ENCODE data around the gene USP16. TPM values are rescaled to one million over a fixed set of nuclear protein-coding genes. Genes with fewer than 3 reads are reported as not detected.
A peak's percentile ranks its signal among the peaks of the same experiment; 100 is the strongest.

The USP16 gene
- total and polyA plus RNA-seq, 2 of the 13 experiments (the other 11 are each of a cell fraction or from before 2014, with no cell fraction given), result 16.5 to 46.9 TPM

- TF ChIP-seq SIN3A (IDR thresholded peaks at IDR 0.05; ENCODE audit: borderline replicate concordance, low read depth, low read length), result peak; percentile 98
- TF ChIP-seq ZBTB20 (CRISPR knock-in tag; IDR thresholded peaks at IDR 0.05; ENCODE audit: borderline replicate concordance, low read depth), result 0 out of 2 replicates have a peak, but pooled peaks have one; percentile 63
- TF ChIP-seq SAP130 (CRISPR knock-in tag; IDR thresholded peaks at IDR 0.05; ENCODE audit: low read depth), result peak; percentile 96
- 0 out of 2 replicates have a peak, but pooled peaks have one; percentile 5 for TF ChIP-seq MAFF (IDR thresholded peaks at IDR 0.05; ENCODE audit: low read depth, low read length)
- no peak for TF ChIP-seq SSRP1 (CRISPR knock-in tag; IDR thresholded peaks at IDR 0.05)
- peak; percentile 29 for TF ChIP-seq ZNF407 (CRISPR knock-in tag; IDR thresholded peaks at IDR 0.05; ENCODE audit: not compliant biosample characterization)
- no peak for TF ChIP-seq ZBTB34 (CRISPR knock-in tag; IDR thresholded peaks at IDR 0.05)
- peak; percentile 49; the same call in 1 of the 2 replicates for TF ChIP-seq ZNF770 (CRISPR knock-in tag; IDR thresholded peaks at IDR 0.05)
- TF ChIP-seq U2AF1 (optimal IDR thresholded peaks at IDR 0.05; ENCODE audit: low read depth, low read length), result no peak
- peak; percentile 95 for TF ChIP-seq KDM5A (IDR thresholded peaks at IDR 0.05; ENCODE audit: borderline replicate concordance, low read length)
- TF ChIP-seq HDAC1 (CRISPR knock-in tag; IDR thresholded peaks at IDR 0.05), result peak; percentile 95
- no peak for TF ChIP-seq SCMH1 (CRISPR knock-in tag; IDR thresholded peaks at IDR 0.05; ENCODE audit: borderline replicate concordance)
- no peak for TF ChIP-seq ZNF253 (CRISPR knock-in tag; IDR thresholded peaks at IDR 0.05; ENCODE audit: borderline replicate concordance)
- TF ChIP-seq TOE1 (CRISPR knock-in tag; IDR thresholded peaks at IDR 0.05), result no peak
- TF ChIP-seq CENPT (CRISPR knock-in tag; IDR thresholded peaks at IDR 0.05; ENCODE audit: low read depth), result no peak
- 0 out of 2 replicates have a peak, but pooled peaks have one; percentile 63 for TF ChIP-seq NRL (CRISPR knock-in tag; IDR thresholded peaks at IDR 0.05; ENCODE audit: borderline replicate concordance)
These were observed 31.8 kb upstream of the USP16 start, which contains the start of gene LTN1 (continued) for GRCh38 chr21:28992526-28993292.

All from HepG2 (cell line).